GDM1 (cell line): ENCODE measurements around the gene WIPF1.
A peak's percentile ranks its signal among the peaks of the same experiment; 100 is the strongest.

Experiments used
- DNase-seq: peaks from one replicate; lab custom pipeline; 2025; lab: John Stamatoyannopoulos, UW

The WIPF1 gene, protein sequence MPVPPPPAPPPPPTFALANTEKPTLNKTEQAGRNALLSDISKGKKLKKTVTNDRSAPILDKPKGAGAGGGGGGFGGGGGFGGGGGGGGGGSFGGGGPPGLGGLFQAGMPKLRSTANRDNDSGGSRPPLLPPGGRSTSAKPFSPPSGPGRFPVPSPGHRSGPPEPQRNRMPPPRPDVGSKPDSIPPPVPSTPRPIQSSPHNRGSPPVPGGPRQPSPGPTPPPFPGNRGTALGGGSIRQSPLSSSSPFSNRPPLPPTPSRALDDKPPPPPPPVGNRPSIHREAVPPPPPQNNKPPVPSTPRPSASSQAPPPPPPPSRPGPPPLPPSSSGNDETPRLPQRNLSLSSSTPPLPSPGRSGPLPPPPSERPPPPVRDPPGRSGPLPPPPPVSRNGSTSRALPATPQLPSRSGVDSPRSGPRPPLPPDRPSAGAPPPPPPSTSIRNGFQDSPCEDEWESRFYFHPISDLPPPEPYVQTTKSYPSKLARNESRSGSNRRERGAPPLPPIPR

DNA sequence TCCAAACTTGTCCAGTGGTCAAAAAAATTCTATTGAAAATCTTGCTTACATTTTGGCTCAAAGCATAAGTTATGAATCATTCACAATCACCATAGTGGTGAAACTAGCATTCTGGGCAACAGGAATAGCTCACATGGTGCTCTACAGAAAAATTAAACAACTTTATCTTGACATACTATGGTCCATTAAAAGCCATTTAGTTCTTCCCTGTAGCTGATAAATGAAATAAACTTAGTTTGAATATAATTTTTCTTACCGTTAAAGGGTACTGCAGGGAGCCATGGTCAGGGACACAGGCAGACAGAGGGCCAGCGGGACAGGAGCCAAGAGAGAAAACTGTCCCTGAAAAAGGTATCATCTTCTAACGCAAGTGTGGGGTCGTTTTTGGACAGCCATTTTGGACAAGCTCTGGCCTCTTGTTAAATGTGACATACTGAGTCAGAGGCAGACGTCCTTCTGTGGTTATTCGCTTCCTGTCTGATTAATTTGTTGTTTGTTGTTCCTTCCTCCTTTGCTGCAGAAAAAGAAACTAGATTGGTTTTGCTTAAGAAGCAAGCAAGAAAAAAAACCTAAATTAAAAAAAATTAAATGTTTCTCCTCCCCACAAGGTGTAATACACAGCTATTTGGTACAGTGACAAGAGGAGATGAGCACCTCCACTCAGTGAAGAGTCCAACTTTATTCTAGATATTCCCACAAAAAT, at the start of gene WIPF1:
Gene WIPF1, minus strand, starts transcription at position 460 of the 703 bp plus-strand sequence. CDS start 12,231 bp downstream, outside the sequence.
- DNase-seq, result no peak

DNA sequence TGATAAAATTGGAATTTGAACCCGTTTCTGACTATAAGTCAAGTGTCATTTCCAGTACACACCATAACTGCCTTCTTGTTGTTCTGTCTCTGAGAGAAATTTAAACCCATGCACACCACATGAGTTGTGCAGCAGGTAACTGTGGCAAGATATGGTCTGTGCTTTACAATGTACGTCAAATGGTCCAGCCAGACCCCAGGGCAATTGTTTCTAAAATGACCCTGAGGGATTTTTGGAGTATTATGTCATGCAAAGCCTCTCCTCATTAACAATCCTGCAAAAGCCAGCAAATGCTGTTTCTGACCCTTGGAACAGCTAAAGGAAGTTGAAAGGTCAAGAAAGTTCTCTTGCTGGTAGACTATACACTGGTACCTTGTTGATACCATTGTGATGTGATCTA, 47.7 kb upstream of the WIPF1 start:
- no peak for DNase-seq

DNA sequence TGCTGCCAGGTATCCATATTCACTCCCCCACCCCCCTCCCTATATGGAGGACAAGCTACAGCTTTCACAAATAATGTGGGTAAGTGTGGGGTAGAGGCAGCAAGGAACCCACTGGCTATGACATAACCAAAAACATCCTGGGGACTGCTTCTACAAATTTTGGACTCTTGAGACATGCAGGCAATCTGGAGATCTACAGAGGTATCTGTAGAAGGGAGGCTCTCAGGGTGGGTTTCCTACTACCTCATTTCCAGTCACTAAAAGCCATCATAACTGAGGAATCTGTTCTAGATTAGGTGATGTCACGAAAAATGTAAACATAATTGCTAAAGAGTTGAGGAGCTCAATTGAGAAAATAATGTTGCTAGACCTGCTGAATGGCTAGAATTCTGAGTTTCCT, 46.8 kb upstream of the WIPF1 start:
- no peak for DNase-seq

DNA sequence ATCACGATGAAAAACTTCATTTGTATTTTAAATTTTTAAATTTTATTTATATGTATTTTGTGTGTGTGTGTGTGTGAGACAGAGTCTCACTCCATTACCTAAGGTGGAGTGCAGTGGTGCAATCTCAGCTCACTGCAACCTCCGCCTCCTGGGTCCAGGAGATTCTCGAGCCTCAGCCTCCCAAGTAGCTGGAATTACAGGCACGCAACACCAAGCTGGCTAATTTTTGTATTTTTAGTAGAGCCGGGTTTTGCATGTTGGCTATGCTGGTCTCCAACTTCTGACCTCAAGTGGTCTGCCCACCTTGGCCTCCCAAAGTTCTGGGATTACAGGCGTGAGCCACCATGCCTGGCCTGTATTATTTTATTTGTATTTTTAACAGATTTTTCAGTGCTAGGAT, 45.8 kb upstream of the WIPF1 start:
- DNase-seq, result no peak

DNA sequence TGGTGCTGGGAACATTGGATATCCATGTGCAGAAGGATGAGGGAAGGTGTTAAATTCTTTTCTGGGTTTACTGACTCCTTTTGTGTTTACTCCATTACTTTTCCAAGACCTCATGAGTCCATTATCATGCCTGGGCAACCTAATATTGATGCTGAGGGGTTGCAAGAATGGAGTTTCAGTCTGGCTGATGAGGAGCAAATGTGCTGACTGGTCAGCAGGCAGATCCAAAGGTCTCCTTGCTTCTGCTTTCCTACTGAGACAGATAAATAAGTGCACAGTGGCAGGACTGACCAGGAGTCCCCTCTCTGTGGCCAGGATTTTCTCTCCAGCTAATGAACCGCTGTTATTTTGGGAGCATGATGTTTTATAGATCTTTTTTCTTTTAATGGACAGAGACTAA, 43.6 kb upstream of the WIPF1 start:
- no peak for DNase-seq

DNA sequence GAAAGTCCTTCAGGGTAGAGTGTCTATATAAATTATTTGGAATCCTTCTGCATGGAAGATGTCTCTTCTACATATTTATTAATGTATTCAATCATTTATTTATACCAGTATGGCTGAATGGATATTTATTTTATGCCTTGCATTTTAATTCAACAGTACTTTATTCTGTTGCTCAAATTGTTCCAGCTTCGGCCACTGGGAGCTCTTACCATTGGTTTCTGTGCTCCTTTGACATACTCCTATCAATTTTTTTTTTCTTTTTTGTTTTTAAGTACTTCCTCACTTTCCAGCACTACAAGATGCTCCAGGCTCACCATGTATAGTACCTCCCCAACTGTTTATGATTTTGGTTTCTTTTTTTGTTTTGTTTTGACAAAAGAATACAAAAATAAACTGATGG, 39.4 kb upstream of the WIPF1 start:
- no peak for DNase-seq

DNA sequence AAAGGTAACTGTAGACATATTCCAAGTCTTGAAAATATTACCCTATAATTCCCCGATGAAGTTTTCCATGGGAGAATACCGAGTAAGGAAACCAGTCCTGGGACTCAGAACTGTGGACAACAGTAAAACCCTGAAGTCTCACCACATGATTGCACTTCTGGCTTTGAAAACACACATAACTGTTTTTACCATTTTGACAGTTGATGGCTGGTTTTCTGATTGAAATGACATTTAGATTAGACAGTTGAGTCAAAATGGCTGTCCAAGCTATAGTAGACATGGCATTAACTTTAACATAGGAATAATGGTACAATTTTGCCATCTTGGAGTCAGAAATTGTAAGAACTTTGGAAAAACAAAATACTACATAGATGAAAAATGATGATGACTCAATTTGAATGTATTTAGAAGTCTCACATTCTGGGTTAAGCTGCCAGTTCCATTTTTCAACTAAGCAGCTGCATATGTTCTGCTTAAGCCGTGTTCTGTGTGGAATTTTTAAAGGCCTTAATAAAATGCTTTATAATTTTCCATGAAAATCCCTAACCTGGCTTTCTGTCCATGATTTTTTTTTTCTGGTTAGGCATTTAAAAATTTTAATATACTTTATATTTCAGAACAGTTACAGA, 38.3 kb upstream of the WIPF1 start:
- no peak for DNase-seq

DNA sequence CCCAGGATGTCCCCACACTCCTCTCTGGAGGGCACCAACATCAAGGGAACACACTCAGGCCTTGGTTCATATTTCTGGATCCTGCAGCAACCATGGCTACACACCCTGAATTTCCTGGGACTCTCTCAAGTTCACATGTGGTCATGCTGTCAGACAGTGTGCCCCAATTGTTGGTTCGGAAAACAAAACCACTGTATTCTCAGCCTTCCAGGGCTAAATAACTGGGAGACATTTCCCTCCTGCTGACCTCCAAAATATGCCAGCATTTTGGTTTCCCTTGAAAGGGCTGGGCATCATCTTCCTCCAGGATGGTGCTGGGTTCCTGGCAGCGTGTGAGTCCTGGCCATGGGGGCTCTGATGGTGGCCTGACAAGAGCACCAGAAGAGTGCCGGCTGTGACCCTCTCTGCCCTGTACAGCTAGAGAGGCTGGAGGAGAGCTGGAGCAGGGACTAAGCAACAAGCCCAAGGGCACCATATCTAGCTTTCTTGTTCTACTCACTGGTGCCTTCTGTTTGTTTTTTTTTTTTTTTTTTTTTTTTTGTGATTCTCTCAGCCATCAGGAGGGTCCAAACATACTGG, 37.5 kb upstream of the WIPF1 start:
- no peak for DNase-seq

DNA sequence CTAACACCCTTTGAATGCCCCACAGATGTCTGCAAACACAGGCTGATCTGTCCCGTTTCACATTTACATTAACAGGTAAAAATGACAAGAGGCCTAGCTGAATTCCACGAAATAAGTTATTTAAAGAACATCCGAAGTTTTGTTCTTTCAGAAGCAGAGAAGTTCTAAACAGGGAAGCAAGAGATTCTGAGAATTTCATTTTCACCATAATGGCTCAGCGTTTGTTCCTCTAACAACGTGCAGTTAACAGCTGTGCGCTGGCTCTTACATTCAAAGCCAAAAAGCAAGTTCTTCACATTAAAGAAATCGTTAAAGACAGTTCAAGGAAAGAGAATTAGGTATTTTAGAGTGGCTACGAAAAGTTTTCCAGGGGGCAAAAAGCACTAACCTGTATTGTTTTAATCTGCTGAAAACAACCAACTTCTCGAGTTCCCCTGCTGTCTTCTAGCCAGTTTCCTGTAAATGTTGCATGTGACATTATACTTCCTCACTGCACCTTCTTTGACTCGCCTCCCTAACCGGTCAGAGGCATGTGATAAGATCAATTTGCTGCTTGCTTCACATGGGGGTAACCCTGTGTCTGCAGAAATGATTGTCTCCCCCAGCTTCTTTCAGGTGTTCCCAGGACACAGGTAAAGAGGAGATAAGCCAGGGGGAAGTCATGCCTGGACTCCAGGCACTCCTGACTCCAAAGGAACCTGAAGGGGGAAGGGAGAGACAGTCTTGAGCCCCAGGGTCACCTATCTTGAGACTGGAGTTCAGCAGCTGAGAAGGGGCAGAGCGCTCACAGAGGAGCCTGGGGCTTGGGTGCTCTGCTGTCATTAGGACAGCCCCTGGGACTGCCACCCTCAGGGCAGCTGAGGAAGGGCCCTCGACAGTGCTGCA, 36.8 kb upstream of the WIPF1 start:
- DNase-seq, result peak; percentile 51

DNA sequence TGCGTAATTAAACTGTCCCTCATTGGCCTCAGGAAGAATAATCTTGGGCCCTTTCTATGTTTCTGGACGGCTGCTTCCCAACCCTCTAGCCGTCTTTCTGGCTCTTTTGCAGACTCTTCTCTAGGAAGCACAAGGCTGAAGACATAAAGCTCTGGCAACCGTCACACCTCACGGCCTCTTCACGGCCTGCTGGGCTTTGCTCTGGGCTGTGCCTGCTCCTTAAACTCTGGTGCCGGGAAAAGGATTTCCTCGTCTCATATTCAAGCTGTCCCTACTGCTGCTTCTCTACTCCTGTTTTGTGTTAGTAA, 36.0 kb upstream of the WIPF1 start:
- no peak for DNase-seq

DNA sequence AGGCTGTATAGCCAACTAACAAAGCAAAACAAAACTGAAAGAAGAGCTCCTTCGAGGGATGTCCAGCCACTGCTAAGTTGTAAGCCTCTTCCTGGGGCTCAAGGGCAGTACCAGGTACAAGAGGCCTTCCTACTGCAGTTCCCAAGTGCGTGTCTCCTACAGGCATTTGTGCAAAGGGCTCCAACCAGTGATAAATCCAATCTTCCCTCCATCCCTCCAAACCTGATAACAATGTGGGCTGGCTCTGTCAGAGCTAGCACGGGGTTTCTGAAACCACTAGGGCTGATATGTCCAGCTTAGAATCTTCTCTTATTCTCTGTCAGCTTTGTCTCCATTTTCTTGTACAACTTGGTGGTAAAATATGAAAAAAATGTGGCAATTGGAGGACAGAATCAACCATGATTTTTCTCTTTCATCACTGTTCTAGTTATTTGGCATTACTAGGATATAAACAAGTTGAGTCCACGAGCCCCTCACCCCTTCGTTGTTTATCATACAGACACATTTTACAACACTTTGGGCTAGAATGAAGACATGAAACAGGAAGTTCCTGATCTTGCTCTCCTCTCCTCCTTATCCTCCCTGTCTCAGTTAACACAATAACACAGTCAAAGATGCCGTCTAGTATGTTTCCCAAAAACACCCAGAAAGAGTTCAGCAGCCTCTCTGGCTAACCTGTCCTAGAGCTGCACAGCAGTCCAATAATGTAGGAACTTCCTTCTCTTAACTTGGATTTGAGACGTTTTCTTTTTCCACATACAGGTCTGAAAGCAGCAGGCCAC, 35.4 kb upstream of the WIPF1 start:
- no peak for DNase-seq

DNA sequence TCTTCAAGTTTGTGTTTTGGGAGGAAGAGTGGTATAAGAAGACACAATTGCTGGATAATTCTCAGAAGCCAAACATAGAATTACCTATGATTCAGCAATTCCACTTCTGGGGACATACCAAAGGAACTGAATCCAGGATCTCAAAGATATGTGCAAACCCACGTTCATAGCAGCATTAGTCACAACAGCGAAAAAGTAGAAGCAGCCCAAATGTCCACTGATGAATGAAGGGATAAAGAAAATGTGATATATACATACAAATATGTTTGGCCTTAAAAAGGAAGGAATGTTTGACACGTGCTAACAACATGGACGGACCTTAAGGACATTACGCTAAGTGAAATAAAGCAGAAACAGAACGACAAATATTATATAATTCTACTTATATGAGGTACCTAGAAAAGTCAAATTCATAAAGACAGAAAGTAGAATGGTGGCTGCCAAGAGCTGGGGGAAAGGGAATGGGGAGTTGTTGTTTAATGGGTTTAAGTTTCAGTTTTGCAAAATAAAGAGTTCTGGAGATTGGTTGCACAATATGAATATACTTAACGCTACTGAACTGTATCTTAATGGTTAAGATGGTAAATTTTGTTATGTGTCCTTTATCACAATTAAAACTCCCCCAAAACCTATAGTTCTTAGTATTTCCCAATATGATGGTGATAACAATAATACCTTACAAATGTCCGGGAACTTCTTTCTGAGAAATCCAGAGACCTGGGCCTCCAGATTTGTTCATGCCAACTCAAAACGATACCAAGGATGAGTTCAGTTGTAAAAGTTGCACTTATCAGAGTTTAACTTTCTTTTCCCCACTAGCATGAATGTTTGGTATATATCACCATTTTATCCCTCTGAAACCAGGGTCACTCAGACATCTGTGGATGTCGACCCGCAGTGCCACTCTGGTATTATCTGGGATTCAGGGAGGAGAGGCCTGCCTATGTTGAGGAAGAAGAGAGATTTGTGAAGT, 33.7 kb upstream of the WIPF1 start:
- DNase-seq, result no peak

DNA sequence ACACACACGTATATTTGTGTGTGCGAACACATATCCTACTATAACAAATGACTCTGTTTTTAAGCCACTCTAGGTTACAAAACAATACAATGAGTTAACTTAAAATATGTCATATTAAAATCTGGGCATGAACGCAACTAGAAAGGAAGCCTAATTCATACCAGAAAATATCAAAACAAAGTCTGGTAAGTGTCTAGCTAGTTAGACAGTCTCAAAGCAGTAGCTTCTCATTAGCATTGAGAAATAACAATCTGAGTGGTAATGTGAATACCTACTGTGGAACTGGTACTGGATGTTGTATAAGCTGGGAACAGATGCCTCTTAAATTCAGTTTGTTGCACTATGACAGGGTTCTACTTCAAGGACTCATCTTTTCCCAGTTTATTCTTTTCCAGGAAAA, 32.5 kb upstream of the WIPF1 start:
- no peak for DNase-seq

DNA sequence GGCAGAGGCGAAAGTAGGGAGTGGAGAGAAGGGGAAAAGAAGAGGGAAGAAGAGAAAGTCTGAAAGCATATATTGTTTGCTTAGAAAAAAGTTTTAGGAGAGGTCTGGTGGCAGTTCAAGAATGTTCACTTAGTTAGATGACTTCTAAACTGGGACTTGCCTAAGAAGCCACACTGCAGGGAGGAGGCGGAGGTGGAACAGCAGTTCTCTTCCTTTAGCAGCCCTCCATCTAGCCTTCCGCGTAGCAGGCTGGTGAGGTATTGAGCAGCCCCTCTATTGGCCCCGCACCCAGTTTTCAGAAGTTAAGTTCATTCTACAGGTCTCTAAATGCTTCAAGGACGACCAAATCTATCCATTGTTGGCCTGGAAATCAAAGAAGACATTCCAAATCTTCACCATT, 31.9 kb upstream of the WIPF1 start:
- DNase-seq, result no peak

DNA sequence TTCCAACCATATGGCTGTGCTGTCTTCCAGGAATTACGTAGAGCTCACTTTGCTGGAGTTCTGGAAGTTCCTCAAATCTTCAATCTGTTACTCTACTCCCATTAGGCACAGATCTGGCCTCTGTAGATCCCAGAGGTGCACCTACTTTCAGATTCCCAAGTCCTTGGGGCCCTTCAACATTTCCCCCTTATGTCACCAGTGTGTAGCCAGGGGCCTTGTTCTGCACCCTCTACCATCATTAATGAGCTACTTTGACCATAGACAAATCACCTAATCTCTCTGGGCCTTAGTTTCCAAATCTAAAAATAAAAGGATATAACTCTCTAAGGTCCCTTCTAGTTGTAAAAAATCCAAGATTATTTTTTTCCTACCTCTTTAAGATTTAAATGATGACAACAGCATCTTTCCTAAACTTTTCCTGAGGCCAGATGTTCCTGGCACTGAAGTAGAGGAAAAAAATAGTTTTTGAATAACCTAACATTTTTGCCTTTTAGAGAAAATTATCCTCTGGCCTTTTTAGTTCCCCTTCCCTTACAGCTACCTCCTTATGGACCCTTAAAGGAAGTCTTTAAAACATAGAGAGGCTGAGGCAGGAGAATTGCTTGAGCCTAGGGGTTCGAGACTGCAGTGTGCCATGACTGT, 31.0 kb upstream of the WIPF1 start:
- DNase-seq, result no peak

DNA sequence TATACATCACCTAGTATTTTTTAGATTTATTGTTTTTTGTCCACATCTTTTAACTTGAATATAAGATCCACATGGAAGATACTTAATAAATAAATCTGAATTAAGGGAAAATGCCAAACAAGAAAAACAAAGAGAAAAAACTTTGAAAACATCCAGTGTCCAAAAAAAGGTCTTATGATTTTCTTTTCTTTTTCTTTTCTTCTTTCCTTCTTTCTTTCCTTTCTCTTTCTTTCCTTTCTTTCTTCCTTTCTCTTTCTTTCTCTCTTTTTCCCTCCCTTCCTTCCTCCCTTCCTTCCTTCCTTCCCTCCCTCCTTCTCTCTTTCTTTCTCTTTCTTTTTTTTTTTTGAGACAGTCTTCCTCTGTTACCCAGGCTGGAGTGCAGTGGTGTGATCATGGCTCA, 29.6 kb upstream of the WIPF1 start:
- no peak for DNase-seq

DNA sequence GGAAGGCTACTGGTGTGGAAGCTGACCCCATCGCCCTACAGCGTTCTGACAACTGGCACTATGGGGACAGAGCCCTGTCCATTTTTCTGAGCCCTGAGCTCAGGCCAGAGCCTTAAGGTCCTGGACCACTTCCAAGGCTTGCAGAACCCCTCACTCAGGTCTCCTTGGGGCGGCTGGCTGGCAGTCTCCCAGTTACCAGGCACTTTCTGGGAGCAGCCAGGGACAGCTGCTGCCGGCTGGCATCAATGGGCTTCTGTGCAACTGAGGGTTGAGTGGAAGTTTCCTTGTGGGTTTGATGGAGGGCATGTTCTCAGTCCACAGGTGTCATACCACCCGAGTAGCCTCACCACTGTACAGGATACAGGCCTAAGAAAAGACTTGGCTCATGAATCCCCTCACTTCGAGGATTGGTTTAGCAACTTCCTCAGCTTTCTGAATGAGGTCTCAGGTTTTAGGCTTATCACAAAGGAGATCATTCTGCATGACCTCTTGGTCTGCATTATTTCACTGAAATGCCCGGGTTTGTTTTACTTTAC, 27.4 kb upstream of the WIPF1 start:
- no peak for DNase-seq

DNA sequence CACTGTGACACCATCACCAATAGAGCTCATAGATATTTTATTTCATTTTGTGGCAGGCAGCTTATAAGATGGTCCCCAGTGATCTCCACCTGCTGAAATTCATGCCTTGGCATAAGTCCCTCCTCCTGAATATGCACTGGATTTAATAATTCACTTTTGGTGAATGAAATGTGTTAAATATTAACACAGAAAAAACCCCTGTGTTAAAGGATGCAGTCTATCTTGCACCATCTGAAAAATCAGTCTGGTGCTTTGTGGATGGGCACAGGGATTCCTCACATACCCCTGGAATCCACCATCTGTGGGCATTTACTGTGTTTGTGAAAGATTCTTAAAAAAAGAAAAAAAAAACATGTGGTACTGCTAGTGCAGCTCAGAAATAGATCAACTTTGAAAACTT, 26.1 kb upstream of the WIPF1 start:
- DNase-seq, result no peak

DNA sequence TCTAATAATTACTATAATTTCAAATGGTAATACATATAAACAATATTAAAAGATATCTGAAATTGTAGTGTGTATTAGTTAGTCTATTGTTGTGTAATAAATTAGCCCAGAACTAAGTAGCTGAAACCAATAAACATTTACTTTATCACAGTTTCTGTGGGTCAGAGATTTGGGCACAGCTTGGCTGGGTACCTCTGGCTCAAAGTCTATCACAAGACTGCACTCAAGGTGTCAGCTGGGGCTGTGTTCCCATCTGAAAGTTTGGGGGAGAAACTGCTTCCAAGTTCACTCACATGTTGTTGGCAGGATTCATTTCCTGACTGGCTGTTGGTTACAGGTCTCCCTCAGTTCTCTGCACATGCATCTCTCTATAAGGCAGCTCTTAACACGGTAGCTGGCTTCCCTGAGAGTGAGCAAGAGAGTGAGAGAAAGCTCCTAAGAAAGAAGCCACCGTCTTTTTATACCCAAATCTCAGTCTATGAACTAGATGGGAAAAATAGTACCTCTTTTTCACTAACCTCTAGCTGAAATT, 25.6 kb upstream of the WIPF1 start:
- DNase-seq, result no peak
